Stimulated activated CD8-positive, alpha-beta memory T cell treated with anti-CD3 and anti-CD28 coated beads, Interleukin-4, amount 100 ng/mL, for 24 hours (primary cell): Measurements from ENCODE around the gene LCE6A.

Source experiments
- DNase-seq: peaks from one replicate; pipeline ENCODE4 v3.0.0-alpha.2; 2020; ENCODE audit warnings: low read depth

LCE6A gene

DNA sequence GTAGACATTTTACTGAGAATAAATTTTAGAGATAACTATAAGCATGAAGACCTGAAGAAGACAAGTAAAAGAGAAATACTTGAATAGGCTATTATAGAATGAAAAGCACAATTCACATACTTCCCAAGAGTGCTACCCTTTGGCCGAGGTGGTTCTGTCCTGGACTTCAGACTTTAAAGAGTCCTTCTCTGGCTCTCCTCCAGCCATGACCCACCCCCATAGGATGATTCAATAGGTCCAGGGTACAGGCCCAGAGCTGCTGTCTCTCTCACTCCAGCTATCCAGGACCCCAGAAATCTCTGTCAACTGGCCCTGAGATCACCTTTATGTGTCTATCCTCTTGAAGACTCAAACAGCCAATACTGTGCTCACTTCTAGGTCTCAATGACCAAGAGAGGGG, 34.2 kb downstream of the LCE6A start:
- DNase-seq, result no peak

- DNase-seq, result no peak
These were observed 35.4 kb downstream of the LCE6A start, which contains the start of gene SMCP for GRCh38 chr1:152878042-152878441. Gene SMCP, plus strand, starts transcription at chr1:152878322. Its CDS starts 6,101 bp downstream, at chr1:152884423.

DNA sequence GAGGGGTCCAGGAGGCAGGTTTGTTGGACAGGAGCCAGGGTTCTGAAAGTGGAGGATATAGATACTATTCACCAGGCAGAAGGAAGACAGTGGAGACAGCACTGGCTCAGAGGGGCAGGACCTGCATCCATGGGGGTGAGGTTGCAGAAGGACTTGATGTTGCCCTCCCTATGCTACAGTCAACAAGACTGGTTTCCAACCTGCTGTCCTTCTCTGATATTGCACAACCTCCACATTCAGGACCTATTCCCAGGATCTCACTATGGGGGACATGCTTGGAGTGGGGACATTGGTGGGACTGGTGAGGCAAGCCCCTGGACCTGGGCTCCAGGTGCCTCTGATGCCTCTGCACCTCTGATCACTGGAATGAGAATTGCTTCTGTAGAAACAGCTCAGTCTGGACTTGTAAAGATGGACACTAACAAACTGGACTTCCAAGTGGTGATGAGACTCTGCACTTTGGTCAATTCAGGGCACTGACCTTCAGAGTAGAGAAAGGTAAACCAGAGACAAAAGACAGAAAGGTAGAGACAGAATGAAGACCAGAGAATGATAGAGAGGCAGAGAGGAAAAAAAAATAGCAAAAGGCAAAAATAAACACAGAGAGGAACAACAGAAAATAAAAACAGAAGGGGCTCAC, 37.0 kb downstream of the LCE6A start:
- DNase-seq, result no peak

- DNase-seq, result no peak
These were observed 37.7 kb downstream of the LCE6A start for GRCh38 chr1:152880316-152880715.

DNA sequence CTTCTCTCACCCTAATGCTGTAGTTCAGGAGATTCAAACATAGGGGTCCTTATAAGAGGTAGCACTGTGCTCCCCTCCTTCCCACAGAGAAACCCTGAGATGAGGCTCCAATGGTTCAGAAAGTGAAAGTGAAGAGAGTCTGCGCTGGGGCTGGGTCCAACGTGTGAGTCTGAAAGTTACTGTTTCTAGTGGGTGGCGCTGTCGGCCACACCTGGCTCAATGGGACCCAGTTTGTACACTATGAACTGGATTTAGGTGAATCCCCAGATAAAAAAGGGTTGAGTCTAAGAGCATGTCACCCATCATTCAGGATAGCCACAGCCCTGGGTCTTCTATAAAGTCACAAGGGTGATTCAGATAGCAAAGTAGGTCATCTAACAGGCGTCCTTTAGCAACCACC, 38.3 kb downstream of the LCE6A start:
- DNase-seq, result no peak

DNA sequence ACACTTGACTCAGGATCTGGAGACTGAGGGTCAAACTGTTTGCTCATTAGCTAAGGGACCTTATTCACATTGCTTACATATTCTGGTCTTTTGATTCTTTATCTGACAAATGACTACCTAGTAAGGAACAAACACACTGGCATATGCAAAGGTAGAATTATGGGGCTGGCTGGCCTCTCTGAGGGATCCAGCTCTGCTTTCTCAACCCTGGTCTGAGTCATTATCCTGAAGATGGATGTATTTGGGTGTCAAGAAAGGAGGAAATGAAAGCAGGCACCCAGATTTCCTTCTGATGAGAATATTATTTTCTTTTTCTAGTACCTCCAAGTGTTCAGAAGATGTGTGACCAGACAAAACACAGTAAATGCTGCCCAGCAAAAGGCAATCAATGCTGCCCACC, 41.4 kb downstream of the LCE6A start:
- DNase-seq, result no peak

DNA sequence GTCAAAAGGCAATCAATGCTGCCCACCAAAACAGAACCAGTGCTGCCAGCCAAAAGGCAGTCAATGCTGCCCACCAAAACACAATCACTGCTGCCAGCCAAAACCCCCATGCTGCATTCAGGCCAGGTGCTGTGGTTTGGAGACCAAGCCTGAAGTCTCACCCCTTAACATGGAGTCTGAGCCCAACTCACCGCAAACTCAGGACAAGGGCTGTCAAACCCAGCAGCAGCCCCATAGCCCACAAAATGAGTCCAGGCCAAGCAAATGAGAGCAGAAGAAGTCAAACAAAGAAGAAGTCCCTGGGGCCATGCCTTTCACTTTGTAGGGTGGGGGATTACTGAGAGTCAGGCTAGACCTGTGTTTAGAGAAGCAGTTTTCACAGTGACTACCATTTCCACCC, 41.9 kb downstream of the LCE6A start:
- DNase-seq, result no peak

GRCh38 chr1:152884966-152885624, 42.4 kb downstream of the LCE6A start:
- no peak for DNase-seq

DNA sequence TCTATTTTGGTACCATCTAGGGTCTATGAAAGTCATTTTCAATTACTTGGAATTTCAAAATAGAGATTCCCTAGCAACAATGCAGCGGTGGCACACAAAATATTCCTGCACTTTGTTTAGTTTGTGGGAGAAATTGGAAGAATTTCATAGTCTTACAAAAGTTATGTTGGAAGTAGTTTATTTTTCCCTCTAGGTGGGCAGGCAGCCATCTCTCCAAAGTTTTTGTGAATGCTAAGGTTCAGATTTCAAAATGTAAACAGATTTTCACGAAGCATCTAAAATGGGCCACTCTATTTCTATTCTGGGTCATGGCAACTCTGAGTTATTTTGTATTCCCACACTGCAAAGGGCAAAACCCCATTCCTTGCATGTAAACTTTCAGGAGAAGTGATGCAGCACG, 43.4 kb downstream of the LCE6A start:
- no peak for DNase-seq

GRCh38 chr1:152886758-152887409, 44.2 kb downstream of the LCE6A start:
- DNase-seq, result no peak

DNA sequence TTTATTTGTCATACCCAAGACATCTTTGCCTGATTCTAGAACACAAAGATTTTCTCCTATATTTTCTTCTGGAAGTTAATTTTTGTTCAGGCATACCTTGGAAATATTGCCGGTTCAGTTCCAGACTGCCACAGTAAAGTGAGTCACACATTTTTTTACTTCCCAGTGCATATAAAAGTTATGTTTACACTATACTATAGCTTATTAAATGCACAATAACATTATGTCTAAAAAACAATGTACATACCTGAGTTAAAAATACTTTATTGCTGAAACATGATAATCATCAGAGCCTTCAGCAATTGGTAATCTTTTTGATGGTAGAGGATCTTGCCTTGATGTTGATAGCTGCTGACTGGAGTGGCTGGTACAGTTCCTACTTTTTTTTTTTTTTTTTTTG, 45.5 kb downstream of the LCE6A start:
- no peak for DNase-seq
